ENCODE results near the gene NFYC. TPM values are rescaled to one million over a fixed set of nuclear protein-coding genes. Genes with fewer than 3 reads are reported as not detected.

Gene NFYC
- total RNA-seq, 1 donor from 2014 or later, result 73.2 TPM

- Mint-ChIP-seq H3K4me3 (no peak overlapping the region), H3K27me3 (no peaks in the 10 kb centered on the region), H3K36me3 (ENCODE audit: low read depth) (peaks cover 60% of the 10 kb centered on the region), H3K27ac (peak overlapping the region; percentile 61), H3K4me1 (peaks cover 29% of the 10 kb centered on the region), H3K9me3 (no peaks in the 10 kb centered on the region)
- DNase-seq, result no peak
- intact Hi-C loops (cut with micrococcal nuclease), result loop anchor here (5.0 kb wide), 2 partner anchors 37 to 158 kb away; no protein-coding TSS in a partner anchor
These were observed 79.0 kb downstream of the NFYC start for GRCh38 chr1:40770296-40771070.

- Mint-ChIP-seq H3K4me3 (no peak overlapping the region), H3K4me1 (peaks cover 19% of the 10 kb centered on the region), H3K27me3 (no peaks in the 10 kb centered on the region), H3K9me3 (no peaks in the 10 kb centered on the region), H3K36me3 (ENCODE audit: low read depth) (peaks cover 57% of the 10 kb centered on the region), H3K27ac (no peak overlapping the region)
- intact Hi-C loops (cut with micrococcal nuclease), result loop anchor here (5.0 kb wide), 2 partner anchors 35 to 160 kb away; no protein-coding TSS in a partner anchor
- DNase-seq, result no peak
These were observed 80.8 kb downstream of the NFYC start for GRCh38 chr1:40772146-40772955.

- Mint-ChIP-seq H3K4me3 (no peak overlapping the region), H3K27ac (no peak overlapping the region), H3K4me1 (peaks cover 23% of the 10 kb centered on the region), H3K9me3 (no peaks in the 10 kb centered on the region), H3K27me3 (no peaks in the 10 kb centered on the region), H3K36me3 (ENCODE audit: low read depth) (peaks cover 52% of the 10 kb centered on the region)
- no peak for DNase-seq
- intact Hi-C loops (cut with micrococcal nuclease), result loop anchor here (1.0 to 5.0 kb wide), 4 partner anchors 33 to 175 kb away; no protein-coding TSS in a partner anchor
These were observed 82.3 kb downstream of the NFYC start for GRCh38 chr1:40773748-40774265.

- intact Hi-C loops (cut with micrococcal nuclease), result loop anchor here (1.0 to 5.0 kb wide), 4 partner anchors 33 to 175 kb away; no protein-coding TSS in a partner anchor
- DNase-seq, result peak; percentile 89
- Mint-ChIP-seq H3K9me3 (no peaks in the 10 kb centered on the region), H3K27ac (peak overlapping the region; percentile 38), H3K36me3 (ENCODE audit: low read depth) (peaks cover 47% of the 10 kb centered on the region), H3K27me3 (no peaks in the 10 kb centered on the region), H3K4me3 (no peak overlapping the region), H3K4me1 (peaks cover 19% of the 10 kb centered on the region)
These were observed 82.9 kb downstream of the NFYC start for GRCh38 chr1:40774266-40774998.

GRCh38 chr1:40776236-40777072, 85.0 kb downstream of the NFYC start:
- intact Hi-C loops (cut with micrococcal nuclease), result no loop called here
- H3K4me3 Mint-ChIP-seq, result no peak overlapping the region
- no peak for DNase-seq
- peaks cover 4% of the 10 kb centered on the region for H3K27me3 Mint-ChIP-seq
- peaks cover 10% of the 10 kb centered on the region for H3K4me1 Mint-ChIP-seq
- H3K36me3 Mint-ChIP-seq (ENCODE audit: low read depth), result peaks cover 33% of the 10 kb centered on the region
- H3K9me3 Mint-ChIP-seq, result no peaks in the 10 kb centered on the region
- no peak overlapping the region for H3K27ac Mint-ChIP-seq

GRCh38 chr1:40777224-40777970, 85.9 kb downstream of the NFYC start:
- H3K4me1 Mint-ChIP-seq, result peaks cover 10% of the 10 kb centered on the region
- intact Hi-C loops (cut with micrococcal nuclease), result no loop called here

GRCh38 chr1:40780678-40781607, 89.4 kb downstream of the NFYC start:
- no peak overlapping the region for H3K4me3 Mint-ChIP-seq
- no peak for DNase-seq
- no peak overlapping the region for H3K27ac Mint-ChIP-seq
- peaks cover 36% of the 10 kb centered on the region for H3K27me3 Mint-ChIP-seq
- H3K36me3 Mint-ChIP-seq (ENCODE audit: low read depth), result peaks cover 20% of the 10 kb centered on the region
- peaks cover 7% of the 10 kb centered on the region for H3K4me1 Mint-ChIP-seq
- intact Hi-C loops (cut with micrococcal nuclease), result no loop called here
- no peaks in the 10 kb centered on the region for H3K9me3 Mint-ChIP-seq

More at GRCh38 chr1:40777224-40777970, 85.9 kb downstream of the NFYC start:
- no peak overlapping the region for H3K27ac Mint-ChIP-seq
- peaks cover 31% of the 10 kb centered on the region for H3K36me3 Mint-ChIP-seq (ENCODE audit: low read depth)
- no peak overlapping the region for H3K4me3 Mint-ChIP-seq
- H3K9me3 Mint-ChIP-seq, result no peaks in the 10 kb centered on the region
- H3K27me3 Mint-ChIP-seq, result peaks cover 13% of the 10 kb centered on the region
- no peak for DNase-seq

- intact Hi-C loops (cut with micrococcal nuclease), result no loop called here
- DNase-seq, result no peak
- no peak overlapping the region for H3K27ac Mint-ChIP-seq
- H3K36me3 Mint-ChIP-seq (ENCODE audit: low read depth), result peaks cover 14% of the 10 kb centered on the region
- H3K4me1 Mint-ChIP-seq, result peaks cover 7% of the 10 kb centered on the region
- no peaks in the 10 kb centered on the region for H3K9me3 Mint-ChIP-seq
- peaks cover 36% of the 10 kb centered on the region for H3K27me3 Mint-ChIP-seq
- no peak overlapping the region for H3K4me3 Mint-ChIP-seq
These were observed 90.1 kb downstream of the NFYC start for GRCh38 chr1:40781608-40781971.

- peaks cover 7% of the 10 kb centered on the region for H3K36me3 Mint-ChIP-seq (ENCODE audit: low read depth)
- peaks cover 7% of the 10 kb centered on the region for H3K4me1 Mint-ChIP-seq
- no peak for DNase-seq
- H3K9me3 Mint-ChIP-seq, result no peaks in the 10 kb centered on the region
- H3K27ac Mint-ChIP-seq, result no peak overlapping the region
- H3K27me3 Mint-ChIP-seq, result peaks cover 36% of the 10 kb centered on the region
- intact Hi-C loops (cut with micrococcal nuclease), result no loop called here
- peak overlapping the region; percentile 79 for H3K4me3 Mint-ChIP-seq
These were observed 91.0 kb downstream of the NFYC start for GRCh38 chr1:40782371-40782956.

GRCh38 chr1:40783001-40783905, 91.7 kb downstream of the NFYC start, which contains the start of gene KCNQ4:
KCNQ4 (plus strand) TSS chr1:40783787; CDS start chr1:40784094, 307 bp downstream.
- peak; percentile 74 for DNase-seq
- Mint-ChIP-seq H3K27me3 (peaks cover 37% of the 10 kb centered on the region), H3K36me3 (ENCODE audit: low read depth) (peaks cover 3% of the 10 kb centered on the region), H3K9me3 (no peaks in the 10 kb centered on the region), H3K4me3 (peak within 1 kb of the TSS; percentile 80), H3K4me1 (peaks cover 7% of the 10 kb centered on the region), H3K27ac (peak within 1 kb of the TSS; percentile 48)
- intact Hi-C loops (cut with micrococcal nuclease), result no loop called here

Data from activated CD4-positive, alpha-beta T cell treated with anti-CD3 and anti-CD28 coated beads, Interleukin-2, amount 10 ng/mL, durations not matched to agents 24 days and 14 days (primary cell).